HCT116 (cell line): ENCODE measurements around the gene CSF2RB.

ENCODE experiments used
- CTCF ChIP-seq, 3 experiments: fragments of 200-600 bp in 1 of 3; sonication (generic) in 1 of 3; IDR thresholded peaks in 2 of 3; conservative IDR thresholded peaks in 1 of 3; 2 replicates each; pipeline ENCODE4 v1.5.1; 2012 to 2017; ENCODE audit warnings: low read depth in 2 of 3, low read length in 2 of 3, antibody characterized with exemption in 1 of 3, borderline replicate concordance in 1 of 3, control low read depth in 1 of 3, mild to moderate bottlenecking in 1 of 3, mixed read lengths in 1 of 3, mixed run types in 1 of 3, moderate library complexity in 1 of 3; ENCODE audit not compliant: insufficient read depth in 1 of 3
- ELF1 ChIP-seq: IDR thresholded peaks from 2 replicates; pipeline ENCODE4 v1.6.1; 2012; ENCODE audit warnings: low read depth, borderline replicate concordance
- EZH2 ChIP-seq: fragments of 200-600 bp; sonication (generic); IDR thresholded peaks from 2 replicates; pipeline ENCODE4 v1.6.1; 2017; ENCODE audit warnings: antibody characterized with exemption, mixed run types
- EZH2phosphoT487 ChIP-seq: fragments of 200-600 bp; IDR thresholded peaks from 2 replicates; pipeline ENCODE4 v1.6.1; 2018; ENCODE audit warnings: antibody characterized with exemption, borderline replicate concordance
- MAX ChIP-seq: IDR thresholded peaks from 2 replicates; pipeline ENCODE4 v1.6.1; 2012
- POLR2A ChIP-seq: IDR thresholded peaks from 2 replicates; pipeline ENCODE4 v1.7.0; 2011; ENCODE audit warnings: borderline replicate concordance; ENCODE audit not compliant: insufficient read depth, insufficient read length; ENCODE audit errors: extremely low read depth
- RAD21 ChIP-seq: IDR thresholded peaks from 2 replicates; pipeline ENCODE4 v1.6.1; 2012; ENCODE audit warnings: low read depth, mild to moderate bottlenecking
- YY1 ChIP-seq: IDR thresholded peaks from 2 replicates; pipeline ENCODE4 v1.6.1; 2011; ENCODE audit warnings: low read length, low read depth, moderate library complexity, mild to moderate bottlenecking; ENCODE audit not compliant: insufficient replicate concordance; ENCODE audit errors: extremely low read depth

GRCh38 chr22:36907253-36908195 lies 5.9 kb upstream of the CSF2RB start:
- no peak for TF ChIP-seq RAD21
- no peak for TF ChIP-seq POLR2A
- TF ChIP-seq EZH2, result no peak
- TF ChIP-seq CTCF (IDR thresholded peaks at IDR 0.05 in 2 of 3, conservative IDR thresholded peaks at IDR 0.05 in 1 of 3; ENCODE audit: borderline replicate concordance in 1 of 3, insufficient read depth in 1 of 3, low read depth in 2 of 3, low read length in 2 of 3), result no peak
- TF ChIP-seq EZH2phosphoT487, result no peak
- TF ChIP-seq ELF1, result no peak
- no peak for TF ChIP-seq MAX
- TF ChIP-seq YY1, result no peak
